LNCAP (cell line): ENCODE data around the gene KRT6C.

Experiments used
- CTCF ChIP-seq: fragments of 450-650 bp; IDR thresholded peaks from 2 replicates; pipeline ENCODE4 v1.5.1; 2017; ENCODE audit warnings: mild to moderate bottlenecking

Gene KRT6C

GRCh38 chr12:52458861-52459260 is 14.7 kb downstream of the KRT6C start:
- no peak for TF ChIP-seq CTCF

GRCh38 chr12:52455821-52456220 is 17.8 kb downstream of the KRT6C start:
- no peak for TF ChIP-seq CTCF

GRCh38 chr12:52454411-52455201 is 19.0 kb downstream of the KRT6C start:
- TF ChIP-seq CTCF, result no peak

GRCh38 chr12:52452101-52452500 is 21.5 kb downstream of the KRT6C start, which contains the start of gene KRT6B:
KRT6B (minus strand) TSS chr12:52452146; CDS start chr12:52452078, 68 bp downstream.
- TF ChIP-seq CTCF, result no peak

GRCh38 chr12:52448228-52448627 is 25.4 kb downstream of the KRT6C start:
- TF ChIP-seq CTCF, result no peak

GRCh38 chr12:52446367-52447045 is 27.1 kb downstream of the KRT6C start:
- no peak for TF ChIP-seq CTCF

GRCh38 chr12:52445876-52446275 is 27.7 kb downstream of the KRT6C start:
- no peak for TF ChIP-seq CTCF
